Left colon (tissue), 2 donors: ENCODE data around the gene QRICH1. TPM values are rescaled to one million over a fixed set of nuclear protein-coding genes. Genes with fewer than 3 reads are reported as not detected.
A peak's percentile ranks its signal among the peaks of the same experiment; 100 is the strongest.

Experiments
- ATAC-seq: fragments of 200-7000 bp; cut with Tn5 transposase; one replicate; pipeline ENCODE4 v1.9.1; 2020; ENCODE audit warnings: mild to moderate bottlenecking, moderate library complexity
- DNase-seq, 2 donors: peaks; one replicate each; pipeline ENCODE4 v3.0.0-alpha.2; 2020
- intact Hi-C, 2 donors: fragments of 100-400 bp; cut with DNase I in 1 of 2; cut with micrococcal nuclease in 1 of 2; formaldehyde crosslinking; loops; one replicate each; pipeline versions ENCODE4 v1.11.2 to v1.14.0; 2022; cut with DNase I, micrococcal nuclease
- total RNA-seq, 2 donors: library from RNA; stranded (reverse); fragmentation: NEBNext Ultra II Directional; extraction: Animal tissue kit (Norgen Biotek cat#: 25700); gene quantifications; one replicate each; pipeline ENCODE4 v1.2.1, GENCODE V29; 2021
- donor health status: DM: no; HTN: no; CAD: no.
- donor health status: DM: yes; HTN: yes; CAD: no.

QRICH1 gene
- total RNA-seq, 2 donors from 2014 or later, result 73.5 to 83.6 TPM

DNA sequence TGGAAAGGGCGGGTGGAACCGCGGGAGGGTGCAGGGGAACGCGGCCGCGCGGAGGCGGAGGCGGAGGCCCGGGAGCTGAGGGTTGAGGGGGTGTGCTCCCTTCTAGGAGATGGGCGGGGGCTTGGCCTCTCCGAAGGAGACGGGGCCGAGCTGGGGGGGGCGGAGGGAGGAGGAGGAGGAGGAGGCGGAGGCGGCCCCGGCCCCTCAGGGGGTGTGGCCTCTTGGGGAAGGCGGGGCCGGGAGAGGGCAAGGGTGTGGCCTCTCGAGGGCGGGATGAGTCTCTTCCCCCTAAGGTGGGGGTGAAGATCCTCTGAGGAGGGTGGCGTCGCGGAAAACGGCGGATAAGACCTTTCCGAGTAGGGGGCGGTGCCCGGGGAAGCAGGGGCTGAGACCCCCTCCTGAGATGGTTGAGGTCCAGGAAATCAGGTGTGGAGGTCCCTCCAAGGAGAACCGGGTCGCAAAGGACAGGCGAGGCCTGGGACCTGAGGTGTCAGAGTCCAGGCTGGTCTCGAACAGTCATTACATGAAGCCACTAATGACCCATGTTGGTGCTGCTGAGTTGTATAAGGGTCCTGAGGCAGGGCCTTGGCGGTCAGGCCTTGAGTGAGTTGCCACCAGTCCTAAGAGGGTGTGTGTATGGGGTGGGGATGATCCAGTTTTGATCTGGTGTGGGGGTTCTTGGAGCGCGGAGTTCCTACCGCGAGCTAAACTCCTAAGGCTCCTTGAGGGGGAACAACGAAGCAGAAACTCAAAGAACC, 85.9 kb downstream of the QRICH1 start:
- intact Hi-C loops, result no loop called here
- DNase-seq, result peak; percentile 93 to 94
- ATAC-seq, result peak; percentile 77

DNA sequence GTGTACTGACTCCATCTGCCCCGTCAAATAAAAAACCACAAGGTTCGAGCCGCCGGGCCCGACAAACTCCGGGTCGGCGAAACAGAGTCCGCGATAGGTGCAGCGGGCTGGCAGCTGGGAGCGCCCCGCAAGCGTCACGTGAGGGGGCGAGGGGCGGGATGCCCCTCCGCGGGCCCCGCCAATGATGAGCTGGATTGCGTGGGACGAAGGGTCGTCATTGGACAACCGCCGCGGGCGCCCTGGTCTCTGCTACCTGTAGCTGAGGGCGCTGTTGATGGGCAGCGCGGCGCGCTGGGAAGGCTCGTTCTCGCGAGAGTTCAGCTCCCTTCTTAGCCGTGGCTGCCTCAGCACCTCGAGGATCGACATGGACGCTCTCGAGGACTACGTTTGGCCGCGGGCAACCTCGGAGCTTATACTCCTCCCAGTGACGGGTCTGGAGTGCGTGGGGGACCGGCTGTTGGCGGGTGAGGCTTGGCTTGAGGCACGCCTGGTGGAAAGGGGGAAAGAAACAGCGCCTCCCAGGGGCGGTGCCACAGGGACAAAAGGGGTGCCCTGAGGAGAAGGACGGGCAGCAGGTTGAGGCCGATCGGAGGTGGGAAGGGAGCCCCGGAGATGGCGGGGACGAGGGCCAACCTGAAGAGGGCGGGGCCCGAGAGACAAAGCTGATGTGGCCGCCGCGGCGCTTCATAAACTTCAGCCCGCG, 86.7 kb downstream of the QRICH1 start, which contains the start of gene WDR6:
WDR6 (plus strand) TSS at position 324 of the 703 bp plus-strand sequence; CDS start at position 365, 41 bp downstream.
- DNase-seq (peak; percentile 98), ATAC-seq (peak; percentile 83)
- intact Hi-C loops, result no loop called here

DNA sequence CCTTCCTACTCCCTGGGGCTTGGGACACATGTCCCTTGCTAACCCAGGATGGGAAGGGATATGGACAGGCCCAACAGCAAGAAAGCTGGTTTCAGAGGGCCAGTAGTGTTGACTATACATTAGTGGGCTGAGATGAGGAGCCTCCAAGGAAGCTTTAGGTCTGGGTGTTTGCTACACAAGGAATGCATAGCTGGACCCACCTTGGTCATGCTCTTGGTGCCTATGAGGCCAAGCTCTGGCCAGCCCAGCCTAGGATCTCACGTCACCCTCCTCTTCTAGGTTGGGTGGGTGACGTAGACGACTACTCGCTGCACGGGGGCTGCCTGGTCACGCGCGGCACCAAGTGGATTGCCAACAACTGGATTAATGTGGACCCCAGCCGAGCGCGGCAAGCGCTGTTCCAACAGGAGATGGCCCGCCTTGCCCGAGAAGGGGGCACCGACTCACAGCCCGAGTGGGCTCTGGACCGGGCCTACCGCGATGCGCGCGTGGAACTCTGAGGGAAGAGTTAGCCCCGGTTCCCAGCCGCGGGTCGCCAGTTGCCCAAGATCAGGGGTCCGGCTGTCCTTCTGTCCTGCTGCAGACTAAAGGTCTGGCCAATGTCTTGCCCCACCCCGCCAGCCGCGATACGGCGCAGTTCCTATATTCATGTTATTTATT, 87.3 kb downstream of the QRICH1 start:
- peak in 1 of 2 donors; percentile 59 for DNase-seq
- intact Hi-C loops, result no loop called here
- peak; percentile 4 for ATAC-seq

DNA sequence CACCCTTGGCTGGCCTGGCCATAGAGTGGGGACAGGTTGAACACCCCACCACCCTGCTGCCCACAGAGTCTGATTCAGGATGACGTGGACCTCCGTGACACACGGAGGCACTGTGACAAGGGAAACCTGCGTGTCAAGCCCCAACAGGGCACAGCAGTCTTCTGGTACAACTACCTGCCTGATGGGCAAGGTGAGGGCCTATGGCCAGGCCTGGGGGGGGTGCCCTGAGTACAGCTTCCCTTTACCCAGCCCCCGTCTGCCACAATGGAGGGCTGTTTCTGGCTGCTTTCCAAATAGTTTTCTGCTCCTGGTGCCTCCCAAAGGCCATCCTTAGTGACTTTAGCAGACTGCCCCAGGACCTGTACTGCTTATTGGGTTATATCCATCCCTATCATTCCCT, 87.9 kb downstream of the QRICH1 start:
- no peak for ATAC-seq
- intact Hi-C loops, result no loop called here
- no peak for DNase-seq

DNA sequence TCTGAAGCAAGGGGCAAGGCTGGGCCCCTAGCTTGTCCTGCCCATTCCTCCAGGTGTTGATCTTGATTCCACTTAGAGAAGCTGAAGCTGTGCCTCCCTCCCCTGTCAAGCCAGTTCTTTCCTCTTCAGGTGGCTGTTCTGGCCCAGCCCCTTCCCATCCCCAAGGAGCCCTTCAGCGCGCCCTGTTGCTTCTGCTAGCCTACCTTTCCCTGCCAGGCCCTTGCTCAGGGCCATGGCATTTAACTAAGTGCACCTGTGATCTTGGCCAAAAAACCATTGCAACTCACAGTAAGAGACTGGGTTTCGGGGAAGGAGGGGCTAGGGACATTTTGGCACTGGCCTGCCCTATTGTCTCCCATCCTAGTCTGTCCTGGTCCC, 88.6 kb downstream of the QRICH1 start:
- intact Hi-C loops, result no loop called here
- ATAC-seq, result no peak
- no peak for DNase-seq

DNA sequence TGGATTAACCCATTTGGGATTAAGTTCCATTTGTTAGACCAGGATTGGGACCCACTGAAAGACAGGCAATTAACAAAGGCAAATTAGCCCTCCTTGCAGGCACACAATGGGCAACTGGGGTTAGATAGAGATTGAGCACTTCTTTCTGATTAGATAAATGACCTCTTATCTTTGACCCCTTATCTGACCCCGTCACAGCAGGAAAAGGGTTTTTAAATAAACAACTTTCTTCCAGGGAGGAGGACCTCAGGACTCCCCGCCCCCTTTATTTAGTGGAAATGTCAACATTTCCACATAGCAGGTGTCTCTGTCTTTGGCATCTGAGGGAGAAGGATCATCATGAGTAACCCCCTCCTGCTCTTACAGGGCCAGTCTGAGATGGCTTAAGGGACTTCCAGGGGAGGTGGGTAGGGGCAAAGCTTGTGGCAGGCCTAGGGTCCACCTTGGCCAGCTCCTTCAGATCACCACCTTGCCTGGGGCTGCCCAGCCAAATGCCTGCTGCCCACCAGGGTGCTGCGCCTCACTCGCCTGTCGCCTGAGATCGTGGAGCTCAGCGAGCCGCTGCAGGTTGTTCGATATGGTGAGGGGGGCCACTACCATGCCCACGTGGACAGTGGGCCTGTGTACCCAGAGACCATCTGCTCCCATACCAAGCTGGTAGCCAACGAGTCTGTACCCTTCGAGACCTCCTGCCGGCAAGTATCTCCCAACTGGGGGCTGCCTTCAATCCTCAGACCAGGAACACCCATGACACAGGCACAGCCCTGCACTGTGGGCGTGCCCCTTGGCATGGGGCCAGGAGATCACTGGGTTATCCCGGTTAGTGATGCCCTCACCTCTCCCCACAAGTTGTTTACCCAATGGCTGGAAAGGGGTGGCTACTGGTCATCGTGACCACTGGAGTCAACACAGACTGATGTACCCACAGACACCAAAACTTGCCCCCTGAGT, 89.2 kb downstream of the QRICH1 start:
- ATAC-seq, result peak; percentile 6
- intact Hi-C loops, result no loop called here
- peak; percentile 65 to 84 for DNase-seq

DNA sequence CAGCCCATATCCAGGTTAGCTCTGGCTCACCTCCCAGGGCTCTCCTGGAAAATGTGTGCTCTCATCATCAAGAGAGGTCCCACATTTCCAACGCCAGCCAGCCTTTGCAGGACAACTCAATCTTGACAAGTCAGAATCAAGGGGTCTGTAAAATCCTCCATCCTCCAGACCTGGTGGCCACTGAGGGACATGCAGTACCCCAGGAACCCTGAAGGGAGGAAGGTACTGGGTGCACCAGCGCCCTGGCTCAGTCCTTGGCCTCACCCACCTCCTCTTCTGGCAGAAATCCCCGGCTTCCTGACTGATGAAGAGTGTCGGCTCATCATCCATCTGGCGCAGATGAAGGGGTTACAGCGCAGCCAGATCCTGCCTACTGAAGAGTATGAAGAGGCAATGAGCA, 92.7 kb downstream of the QRICH1 start:
- no peak for ATAC-seq
- no peak for DNase-seq
- intact Hi-C loops, result no loop called here

DNA sequence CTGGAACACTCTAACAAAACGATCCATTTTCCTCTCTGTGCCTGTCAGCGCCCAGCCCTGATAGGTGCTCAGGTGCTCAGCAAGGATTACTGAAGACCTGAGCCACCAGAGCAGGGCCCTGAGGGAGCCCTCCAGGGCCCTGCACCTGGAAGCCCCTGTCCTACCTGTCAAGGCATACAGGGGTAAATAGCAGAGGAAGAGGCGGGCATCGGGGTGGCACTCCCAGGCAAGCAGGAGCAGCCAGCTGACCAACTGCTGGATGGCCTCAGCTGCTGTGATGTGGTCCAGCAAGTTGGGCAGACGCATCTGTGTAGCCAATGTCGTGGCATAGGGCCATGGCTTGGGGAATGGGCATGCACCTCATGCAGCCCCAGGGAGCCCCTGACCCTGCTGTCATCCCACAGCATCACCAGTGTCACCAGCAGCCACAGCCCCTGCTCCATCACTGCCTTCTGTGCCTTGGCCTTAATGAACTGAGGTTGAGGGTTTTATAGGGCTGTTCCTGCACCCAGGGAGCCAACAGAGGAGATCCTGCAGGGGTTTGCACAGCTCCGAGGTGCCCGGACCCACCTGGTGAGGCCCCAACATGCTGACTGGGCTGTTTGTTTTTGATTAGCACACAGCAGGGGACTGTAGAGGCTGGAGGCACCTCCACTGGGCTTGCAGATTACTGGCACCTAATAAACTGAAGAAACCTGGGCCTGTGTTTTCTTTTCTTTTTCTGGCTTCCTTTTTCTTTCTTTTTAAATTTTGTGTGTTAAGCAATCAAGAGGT, 94.6 kb downstream of the QRICH1 start:
- intact Hi-C loops, result no loop called here
- no peak for ATAC-seq
- no peak for DNase-seq

DNA sequence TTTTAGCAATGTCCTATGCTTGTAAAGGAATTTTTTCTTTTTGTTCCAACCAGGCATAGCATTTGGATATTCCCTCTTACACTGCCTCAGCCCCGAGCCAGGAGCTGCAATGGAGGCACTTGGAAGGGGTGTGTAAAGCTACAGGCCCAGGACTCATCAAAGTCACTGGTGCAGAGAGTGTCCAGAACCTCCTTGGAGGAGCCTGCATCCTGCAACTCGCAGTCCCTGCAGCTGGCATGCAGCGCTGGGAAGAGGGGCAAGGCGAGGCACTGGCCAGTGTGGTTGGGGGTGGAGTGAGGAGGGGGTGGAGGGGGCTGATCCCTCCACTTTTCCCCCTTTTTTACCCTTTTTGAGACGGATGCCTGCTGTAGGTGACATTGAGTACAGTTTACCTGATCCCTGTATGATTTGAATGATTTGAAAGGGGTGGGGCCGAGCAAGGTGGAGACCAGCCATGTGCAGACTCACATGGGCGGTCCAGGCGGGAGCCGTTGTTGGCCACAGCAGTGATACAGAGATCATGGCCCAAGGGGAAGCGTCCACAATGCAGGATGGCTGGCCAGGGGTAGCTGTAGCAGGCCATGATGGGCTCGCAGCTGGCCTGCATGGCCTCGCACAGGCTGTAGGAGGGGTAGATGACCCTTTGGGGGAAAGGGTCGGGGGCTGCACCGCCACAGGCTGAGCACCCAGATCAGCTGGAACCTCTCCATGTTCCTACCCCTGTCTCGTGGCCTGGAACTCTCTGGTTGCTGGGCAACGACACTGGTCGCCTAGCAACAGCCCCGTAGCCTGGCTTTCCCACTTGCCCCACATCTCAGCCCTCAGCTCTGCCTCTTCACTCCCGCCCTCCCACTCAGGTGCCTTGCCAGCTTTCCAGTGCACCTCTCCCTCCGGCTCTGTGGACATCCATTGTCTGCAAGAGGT, 95.9 kb downstream of the QRICH1 start:
- intact Hi-C loops, result no loop called here
- no peak for ATAC-seq
- no peak for DNase-seq

DNA sequence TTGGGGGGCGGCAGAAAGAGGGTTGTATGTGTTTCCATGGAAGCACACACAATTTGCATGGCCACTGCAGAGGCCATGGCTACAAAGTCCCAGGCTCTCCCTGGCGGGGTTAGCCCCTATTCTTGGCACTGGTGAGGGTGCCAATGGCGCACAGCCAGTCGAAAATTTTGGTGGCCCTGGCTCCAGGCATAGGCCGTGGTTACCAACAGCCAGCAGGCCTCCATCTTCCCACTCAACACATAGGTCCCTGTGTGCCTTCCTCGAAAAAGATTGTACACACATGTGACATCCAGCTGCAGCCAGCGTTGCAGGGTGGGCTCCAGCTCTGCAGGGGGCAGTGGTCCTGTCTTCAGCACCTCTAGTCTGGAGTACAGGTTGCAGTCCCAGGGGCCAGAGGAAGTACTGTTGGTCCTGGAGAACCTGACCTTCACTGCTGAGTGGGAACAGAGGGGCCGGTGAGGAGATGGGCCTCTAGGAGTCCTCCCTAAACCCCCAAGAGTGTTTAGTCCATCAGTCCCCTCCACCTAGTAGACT, 96.7 kb downstream of the QRICH1 start:
- DNase-seq, result no peak
- intact Hi-C loops, result no loop called here
- no peak for ATAC-seq

DNA sequence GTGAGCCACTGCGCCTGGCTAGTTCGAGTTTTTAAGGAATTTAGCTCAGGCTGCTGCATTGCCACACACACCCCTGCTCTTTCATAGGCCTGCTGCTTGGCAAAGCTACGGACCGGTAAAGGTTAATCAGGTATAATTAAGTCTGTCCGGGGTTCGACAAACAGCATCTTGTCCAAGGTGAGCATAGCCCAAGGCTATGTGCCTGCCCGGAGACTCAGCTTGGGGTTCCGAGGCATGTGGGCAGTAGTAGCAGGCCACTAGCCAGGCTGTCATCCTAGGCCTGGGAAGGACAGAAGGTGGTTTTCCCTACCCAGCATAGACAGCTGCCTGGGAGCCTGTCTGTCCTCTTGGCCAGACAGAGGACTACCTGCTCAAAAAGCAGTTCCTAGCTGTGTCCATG, 97.2 kb downstream of the QRICH1 start:
- DNase-seq (no peak), ATAC-seq (no peak)
- intact Hi-C loops, result no loop called here

DNA sequence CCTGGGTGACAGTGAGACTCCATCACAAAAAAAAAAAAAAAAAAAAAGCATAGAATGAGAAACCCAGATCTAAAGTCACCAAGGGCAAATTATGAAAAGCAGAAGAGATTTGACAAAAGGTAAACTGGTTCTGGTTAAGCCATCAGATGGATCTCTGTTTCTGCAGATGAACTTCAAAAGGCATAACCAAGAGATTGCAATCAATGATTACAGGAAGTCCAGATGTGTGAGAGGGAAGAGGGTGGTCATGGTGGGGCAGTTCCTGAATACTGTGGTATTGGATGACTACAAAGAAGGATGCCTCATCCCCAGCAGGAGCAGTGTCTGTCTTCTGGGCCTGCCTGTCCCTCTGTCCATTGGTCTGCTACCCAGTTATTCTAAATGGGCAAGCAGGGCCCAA, 100.0 kb downstream of the QRICH1 start:
- DNase-seq (no peak), ATAC-seq (no peak)
- intact Hi-C loops, result no loop called here

DNA sequence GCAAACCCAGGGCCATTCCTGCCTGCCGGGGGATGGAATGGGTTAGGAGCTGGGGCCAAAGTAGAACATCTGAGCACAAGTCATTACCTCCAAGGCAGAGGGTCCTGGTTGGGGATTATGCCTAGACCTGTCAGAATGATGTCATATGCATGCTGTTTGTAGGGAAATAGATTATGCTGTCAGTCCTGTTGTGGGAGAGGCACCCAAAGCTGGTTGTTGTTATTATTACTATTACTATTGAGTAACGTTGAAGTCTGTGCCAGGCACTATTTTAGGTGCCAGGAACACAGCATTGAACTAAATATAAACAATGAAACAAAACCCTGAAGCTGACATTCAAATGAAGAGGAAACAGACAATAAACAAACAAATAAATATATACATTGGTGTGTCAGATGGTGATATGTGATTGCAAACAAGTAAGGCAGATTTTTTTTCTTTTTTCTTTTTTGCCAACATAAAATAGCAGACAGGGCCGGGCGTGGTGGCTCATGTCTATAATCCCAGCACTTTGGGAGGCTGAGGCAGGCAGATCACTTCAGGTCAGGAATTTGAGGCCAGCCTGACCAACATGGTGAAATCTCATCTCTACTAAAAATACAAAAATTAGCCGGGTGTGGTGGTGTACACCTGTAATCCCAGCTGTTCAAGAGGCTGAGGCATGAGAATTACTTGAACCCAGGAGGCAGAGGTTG, 101.9 kb downstream of the QRICH1 start:
- DNase-seq, result no peak
- intact Hi-C loops, result no loop called here
- ATAC-seq, result no peak

DNA sequence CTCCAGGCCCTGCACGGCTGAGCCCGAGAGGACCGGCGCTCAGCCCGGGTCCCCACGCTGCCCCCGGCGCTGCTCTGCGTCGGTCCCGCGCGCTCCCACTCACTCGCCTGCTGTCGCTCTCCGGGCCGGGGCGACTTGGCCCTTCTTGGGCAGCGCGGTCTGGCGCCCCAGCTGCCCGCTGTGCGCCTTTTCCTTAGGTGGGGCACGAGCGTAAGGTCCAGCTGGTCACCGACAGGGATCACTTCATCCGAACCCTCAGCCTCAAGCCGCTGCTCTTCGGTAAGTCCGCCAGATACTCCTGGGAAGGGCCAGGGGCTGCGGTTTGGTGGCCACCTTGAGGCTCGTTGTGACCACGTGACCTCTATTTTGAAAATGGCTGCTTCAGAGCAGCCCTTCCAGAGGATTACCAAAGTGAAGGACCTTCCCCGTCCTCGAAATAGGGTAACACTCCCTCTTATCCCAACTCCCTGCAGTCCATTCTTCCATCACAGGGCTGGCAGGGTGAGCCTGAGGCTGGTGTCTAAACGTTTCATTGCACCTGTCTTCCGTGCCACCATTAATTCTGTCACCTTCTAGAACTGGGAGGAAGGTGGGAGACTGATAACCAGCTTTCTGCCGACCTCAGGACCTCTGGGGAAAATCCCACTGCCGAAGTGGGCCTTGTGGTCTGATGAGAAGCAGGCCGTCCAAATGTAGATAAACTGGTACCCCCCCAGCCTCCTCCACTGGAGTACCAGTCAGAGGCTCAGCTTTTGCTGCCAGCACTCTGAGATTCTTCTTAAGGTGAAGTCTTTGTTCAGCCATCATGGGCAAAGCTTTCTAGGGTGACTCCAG, 103.0 kb downstream of the QRICH1 start:
- ATAC-seq (peak; percentile 42), DNase-seq (peak in 1 of 2 donors; percentile 45)
- intact Hi-C loops, result no loop called here

DNA sequence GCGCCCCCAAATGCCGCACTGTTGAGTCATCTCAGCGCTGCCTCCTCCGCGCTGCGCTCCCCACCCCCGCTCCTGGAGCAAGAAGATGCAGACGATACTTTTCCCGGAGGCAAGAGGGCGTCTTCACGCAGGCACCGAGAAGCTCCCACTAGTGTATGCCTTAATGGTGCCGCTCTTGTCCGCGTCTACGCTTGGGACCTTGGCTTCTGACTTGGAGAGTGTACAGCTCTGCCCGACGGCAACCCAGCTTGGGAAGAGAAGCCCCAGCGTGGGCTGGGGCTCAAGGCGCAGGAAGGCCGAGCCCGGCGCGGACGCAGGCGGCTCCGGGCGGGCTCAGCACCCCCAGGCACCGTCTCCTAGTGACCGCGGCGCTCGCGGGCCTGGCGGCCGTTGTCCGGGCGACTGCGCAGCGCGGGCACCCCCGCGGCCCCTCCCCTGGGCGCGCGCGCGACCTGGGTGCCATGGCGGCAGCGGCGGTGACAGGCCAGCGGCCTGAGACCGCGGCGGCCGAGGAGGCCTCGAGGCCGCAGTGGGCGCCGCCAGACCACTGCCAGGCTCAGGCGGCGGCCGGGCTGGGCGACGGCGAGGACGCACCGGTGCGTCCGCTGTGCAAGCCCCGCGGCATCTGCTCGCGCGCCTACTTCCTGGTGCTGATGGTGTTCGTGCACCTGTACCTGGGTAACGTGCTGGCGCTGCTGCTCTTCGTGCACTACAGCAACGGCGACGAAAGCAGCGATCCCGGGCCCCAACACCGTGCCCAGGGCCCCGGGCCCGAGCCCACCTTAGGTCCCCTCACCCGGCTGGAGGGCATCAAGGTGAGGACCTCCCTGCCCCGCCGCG, 103.9 kb downstream of the QRICH1 start, which contains the start of gene P4HTM:
P4HTM (plus strand) TSS at position 446 of the 840 bp plus-strand sequence; CDS start at position 462, 16 bp downstream.
- peak; percentile 83 to 87 for DNase-seq
- ATAC-seq, result peak; percentile 80
- intact Hi-C loops, result no loop called here
